VCaP (cell line): ENCODE results near the gene PYGO2.
"Not testable (repeated sequence)": the region's sequence is repeated elsewhere in the genome, so short reads cannot be mapped to it uniquely, and the experiment has no call there.

Source experiments
- H3K27ac ChIP-seq: fragments of 450-650 bp; 2 replicates; pipeline ENCODE4 v1.5.1; 2017
- TF ChIP-seq, protein P1 (sequence below): fragments of 450-650 bp; conservative IDR thresholded peaks from 2 replicates; pipeline ENCODE4 v1.5.1; 2017; ENCODE audit warnings: mild to moderate bottlenecking, moderate library complexity

PYGO2 gene

GRCh38 chr1:154911691-154912550, 49.7 kb downstream of the PYGO2 start:
- H3K27ac ChIP-seq: no peak overlapping the region
- TF ChIP-seq, protein P1, sequence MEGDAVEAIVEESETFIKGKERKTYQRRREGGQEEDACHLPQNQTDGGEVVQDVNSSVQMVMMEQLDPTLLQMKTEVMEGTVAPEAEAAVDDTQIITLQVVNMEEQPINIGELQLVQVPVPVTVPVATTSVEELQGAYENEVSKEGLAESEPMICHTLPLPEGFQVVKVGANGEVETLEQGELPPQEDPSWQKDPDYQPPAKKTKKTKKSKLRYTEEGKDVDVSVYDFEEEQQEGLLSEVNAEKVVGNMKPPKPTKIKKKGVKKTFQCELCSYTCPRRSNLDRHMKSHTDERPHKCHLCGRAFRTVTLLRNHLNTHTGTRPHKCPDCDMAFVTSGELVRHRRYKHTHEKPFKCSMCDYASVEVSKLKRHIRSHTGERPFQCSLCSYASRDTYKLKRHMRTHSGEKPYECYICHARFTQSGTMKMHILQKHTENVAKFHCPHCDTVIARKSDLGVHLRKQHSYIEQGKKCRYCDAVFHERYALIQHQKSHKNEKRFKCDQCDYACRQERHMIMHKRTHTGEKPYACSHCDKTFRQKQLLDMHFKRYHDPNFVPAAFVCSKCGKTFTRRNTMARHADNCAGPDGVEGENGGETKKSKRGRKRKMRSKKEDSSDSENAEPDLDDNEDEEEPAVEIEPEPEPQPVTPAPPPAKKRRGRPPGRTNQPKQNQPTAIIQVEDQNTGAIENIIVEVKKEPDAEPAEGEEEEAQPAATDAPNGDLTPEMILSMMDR: no peak

- TF ChIP-seq, protein P1: no peak
- no peak overlapping the region for H3K27ac ChIP-seq
Measured at GRCh38 chr1:154910851-154911250, 50.7 kb downstream of the PYGO2 start.

DNA sequence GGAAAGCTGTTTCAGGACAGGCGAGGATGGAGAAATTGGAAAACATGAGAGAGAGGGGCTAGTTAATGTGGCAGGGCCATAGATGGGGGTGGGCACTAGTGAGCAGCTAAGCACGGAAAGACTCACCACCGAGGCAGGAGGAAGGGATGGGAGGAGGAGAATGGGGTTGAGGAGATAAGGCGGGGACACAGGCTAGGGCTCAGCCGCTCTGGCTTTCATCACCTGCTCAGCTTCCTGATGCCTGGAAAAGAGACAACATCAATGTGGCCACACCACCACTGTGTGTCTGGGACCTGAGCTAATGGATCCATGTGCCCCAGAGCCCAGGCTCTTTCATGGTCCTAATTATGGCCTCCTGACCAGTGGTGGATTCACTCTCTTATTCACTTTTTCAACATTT, 52.6 kb downstream of the PYGO2 start:
- no peak overlapping the region for H3K27ac ChIP-seq
- TF ChIP-seq, protein P1: no peak

- not testable (repeated sequence) for H3K27ac ChIP-seq
Measured at GRCh38 chr1:154908129-154908528, 53.5 kb downstream of the PYGO2 start.
